RWPE2 (cell line): Measurements from ENCODE around the gene ALG12.

ENCODE experiments used
- ATAC-seq: fragments of 200-7000 bp; cut with Tn5 transposase; 3 replicates; pipeline ENCODE4 v1.9.1; 2021; ENCODE audit warnings: low read depth
- DNase-seq: peaks from one replicate; pipeline ENCODE4 v3.0.0-alpha.2; 2020; ENCODE audit warnings: low spot score
- H3K27ac ChIP-seq: fragments of 450-650 bp; 2 replicates; pipeline ENCODE4 v1.5.1; 2017; ENCODE audit warnings: mild to moderate bottlenecking; ENCODE audit not compliant: poor library complexity, severe bottlenecking
- H3K27me3 ChIP-seq: fragments of 250-450 bp; sonication (Bioruptor Pico); 2 replicates; pipeline ENCODE4 v1.5.1; 2021; ENCODE audit warnings: mild to moderate bottlenecking, moderate library complexity; ENCODE audit not compliant: insufficient read depth, poor library complexity, severe bottlenecking
- H3K36me3 ChIP-seq: fragments of 250-450 bp; sonication (Bioruptor Pico); 2 replicates; pipeline ENCODE4 v1.5.1; 2020; ENCODE audit warnings: low read depth, mild to moderate bottlenecking, moderate library complexity
- H3K4me1 ChIP-seq: fragments of 250-450 bp; sonication (Bioruptor Pico); 2 replicates; pipeline ENCODE4 v1.5.1; 2021; ENCODE audit warnings: mild to moderate bottlenecking, moderate library complexity; ENCODE audit not compliant: insufficient read depth, poor library complexity, severe bottlenecking
- H3K4me3 ChIP-seq: fragments of 250-450 bp; sonication (Bioruptor Pico); 2 replicates; pipeline ENCODE4 v1.5.1; 2021; ENCODE audit warnings: mild to moderate bottlenecking, moderate library complexity; ENCODE audit not compliant: severe bottlenecking
- H3K9me3 ChIP-seq: fragments of 250-450 bp; sonication (Bioruptor Pico); 2 replicates; pipeline ENCODE4 v1.5.1; 2021; ENCODE audit warnings: mild to moderate bottlenecking, moderate library complexity; ENCODE audit not compliant: severe bottlenecking
- CTCF ChIP-seq: fragments of 450-650 bp; IDR thresholded peaks from one replicate; pipeline ENCODE4 v1.5.1; 2017; ENCODE audit warnings: mild to moderate bottlenecking, moderate library complexity; ENCODE audit not compliant: poor library complexity, severe bottlenecking

Gene ALG12

GRCh38 chr22:49871482-49871881, 46.8 kb downstream of the ALG12 start:
- H3K4me1 ChIP-seq: no peaks in the 10 kb centered on the region
- no peaks in the 10 kb centered on the region for H3K27me3 ChIP-seq

GRCh38 chr22:49869845-49870712, 48.2 kb downstream of the ALG12 start:
- H3K36me3 ChIP-seq: no peaks in the 10 kb centered on the region
- no peaks in the 10 kb centered on the region for H3K4me1 ChIP-seq
- no peaks in the 10 kb centered on the region for H3K27me3 ChIP-seq
- no peak overlapping the region for H3K27ac ChIP-seq
- TF ChIP-seq CTCF: no peak
- H3K4me3 ChIP-seq: no peak overlapping the region
- no peak for ATAC-seq
- H3K9me3 ChIP-seq: peaks cover 3% of the 10 kb centered on the region
- DNase-seq: no peak

More at GRCh38 chr22:49871482-49871881, 46.8 kb downstream of the ALG12 start:
- no peak overlapping the region for H3K4me3 ChIP-seq
- no peak for TF ChIP-seq CTCF
- DNase-seq: no peak
- peaks cover 3% of the 10 kb centered on the region for H3K9me3 ChIP-seq
- no peak overlapping the region for H3K27ac ChIP-seq
- H3K36me3 ChIP-seq: peaks cover 6% of the 10 kb centered on the region; the same call in 1 of the 2 replicates
- no peak for ATAC-seq

GRCh38 chr22:49869086-49869830, 49.0 kb downstream of the ALG12 start:
- DNase-seq (no peak), ATAC-seq (no peak)
- no peaks in the 10 kb centered on the region for H3K4me1 ChIP-seq
- no peak overlapping the region for H3K4me3 ChIP-seq
- peaks cover 3% of the 10 kb centered on the region for H3K9me3 ChIP-seq
- no peak for TF ChIP-seq CTCF
- no peaks in the 10 kb centered on the region for H3K27me3 ChIP-seq
- no peak overlapping the region for H3K27ac ChIP-seq
- H3K36me3 ChIP-seq: no peaks in the 10 kb centered on the region

GRCh38 chr22:49867303-49868265, 50.7 kb downstream of the ALG12 start:
- no peaks in the 10 kb centered on the region for H3K36me3 ChIP-seq
- no peaks in the 10 kb centered on the region for H3K4me1 ChIP-seq
- peaks cover 3% of the 10 kb centered on the region for H3K9me3 ChIP-seq
- H3K27me3 ChIP-seq: no peaks in the 10 kb centered on the region
- no peak overlapping the region for H3K27ac ChIP-seq
- ATAC-seq: no peak
- no peak for TF ChIP-seq CTCF
- H3K4me3 ChIP-seq: no peak overlapping the region
- DNase-seq: no peak
